LNCaP clone FGC (cell line): ENCODE results near the gene CNST.

Source experiments
- DNase-seq: peaks from one replicate; pipeline ENCODE4 v3.0.0-alpha.2; 2011; ENCODE audit warnings: low read depth
- H3K4me3 ChIP-seq: 2 replicates; pipeline ENCODE4 v1.5.1; 2011; ENCODE audit warnings: mild to moderate bottlenecking, low read depth, low read length, control low read depth
- TF ChIP-seq, protein P1 (sequence below): IDR thresholded peaks from 2 replicates; pipeline ENCODE4 v1.5.1; 2012; ENCODE audit warnings: mild to moderate bottlenecking; ENCODE audit not compliant: control insufficient read depth, insufficient read depth; ENCODE audit errors: extremely low read depth

CNST gene

DNA sequence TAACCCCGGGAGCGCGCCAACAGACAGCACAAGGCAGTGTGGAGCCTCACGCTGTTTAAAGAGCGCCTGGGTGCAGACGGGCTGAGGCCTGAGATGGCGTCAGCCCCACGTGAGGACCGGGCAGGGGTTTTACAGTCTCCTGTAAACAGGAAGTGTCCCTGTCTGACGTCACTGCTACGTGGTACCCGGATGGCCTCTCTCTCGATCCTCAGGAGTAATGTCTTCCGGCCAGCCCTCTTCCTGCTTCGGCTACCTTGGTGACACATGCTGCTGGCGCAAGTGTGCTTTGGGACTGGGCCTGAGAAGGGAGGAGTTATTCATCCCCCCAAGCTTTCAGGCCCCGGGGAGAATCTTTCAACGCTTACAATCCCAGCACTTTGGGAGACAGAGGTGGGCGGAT is 41.2 kb downstream of the CNST start:
- TF ChIP-seq, protein P1, sequence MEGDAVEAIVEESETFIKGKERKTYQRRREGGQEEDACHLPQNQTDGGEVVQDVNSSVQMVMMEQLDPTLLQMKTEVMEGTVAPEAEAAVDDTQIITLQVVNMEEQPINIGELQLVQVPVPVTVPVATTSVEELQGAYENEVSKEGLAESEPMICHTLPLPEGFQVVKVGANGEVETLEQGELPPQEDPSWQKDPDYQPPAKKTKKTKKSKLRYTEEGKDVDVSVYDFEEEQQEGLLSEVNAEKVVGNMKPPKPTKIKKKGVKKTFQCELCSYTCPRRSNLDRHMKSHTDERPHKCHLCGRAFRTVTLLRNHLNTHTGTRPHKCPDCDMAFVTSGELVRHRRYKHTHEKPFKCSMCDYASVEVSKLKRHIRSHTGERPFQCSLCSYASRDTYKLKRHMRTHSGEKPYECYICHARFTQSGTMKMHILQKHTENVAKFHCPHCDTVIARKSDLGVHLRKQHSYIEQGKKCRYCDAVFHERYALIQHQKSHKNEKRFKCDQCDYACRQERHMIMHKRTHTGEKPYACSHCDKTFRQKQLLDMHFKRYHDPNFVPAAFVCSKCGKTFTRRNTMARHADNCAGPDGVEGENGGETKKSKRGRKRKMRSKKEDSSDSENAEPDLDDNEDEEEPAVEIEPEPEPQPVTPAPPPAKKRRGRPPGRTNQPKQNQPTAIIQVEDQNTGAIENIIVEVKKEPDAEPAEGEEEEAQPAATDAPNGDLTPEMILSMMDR = no peak
- no peak for DNase-seq
- no peak overlapping the region for H3K4me3 ChIP-seq

DNA sequence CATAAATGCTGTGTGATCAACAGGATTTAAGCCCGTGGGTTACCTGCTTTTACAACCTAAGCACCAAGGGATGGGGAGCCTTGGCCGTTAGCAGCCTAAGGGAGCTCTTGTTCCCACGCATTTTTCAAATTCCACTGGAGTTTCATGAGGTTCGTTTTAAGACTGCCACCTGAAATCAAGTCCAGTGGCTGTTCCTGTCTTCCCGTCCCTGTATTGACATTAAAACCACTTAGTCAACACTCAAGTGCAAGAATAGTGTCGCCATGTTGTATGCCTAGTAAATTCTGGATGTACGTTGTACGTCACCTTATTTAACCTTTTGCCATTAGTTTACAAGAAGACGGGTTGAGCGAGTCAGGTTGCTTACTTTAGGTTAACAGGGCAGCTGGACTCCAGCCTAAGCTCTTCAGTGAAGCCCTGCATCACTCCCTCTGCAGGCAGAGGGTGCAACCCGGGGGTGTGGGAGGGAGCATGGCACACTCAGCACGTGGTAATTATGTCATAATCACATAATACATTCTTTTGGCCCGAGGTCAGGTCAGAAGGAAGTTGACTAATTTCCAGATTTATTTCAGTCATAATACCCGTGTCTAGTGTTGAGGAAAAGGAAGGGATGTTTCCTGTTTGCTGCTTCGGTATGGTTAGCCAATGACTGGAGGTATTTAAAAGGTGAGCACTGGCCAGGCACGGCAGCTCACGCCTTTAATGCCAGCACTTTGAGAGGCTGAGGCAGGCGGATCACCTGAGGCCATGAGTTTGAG is 42.5 kb downstream of the CNST start:
- H3K4me3 ChIP-seq = peak overlapping the region; percentile 41
- TF ChIP-seq, protein P1 = peak; percentile 45
- peak; percentile 100 for DNase-seq

DNA sequence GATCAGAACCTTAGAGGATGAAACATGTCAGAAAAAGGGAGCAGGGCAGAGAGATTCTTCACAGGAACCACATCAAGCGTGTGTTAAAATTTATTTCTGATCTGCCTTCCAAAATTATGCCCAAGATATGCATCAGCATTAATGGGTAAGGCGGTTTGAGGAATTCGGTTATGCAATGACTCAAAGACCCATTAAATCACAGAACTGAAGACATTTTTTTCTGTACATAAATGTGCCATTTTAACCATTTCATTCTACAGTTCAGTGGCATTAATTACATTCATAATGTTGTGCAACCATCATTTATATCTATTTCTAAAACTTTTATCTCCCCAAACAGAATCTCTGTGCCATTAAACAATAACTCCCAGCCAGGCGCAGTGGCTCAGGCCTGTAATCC is 43.4 kb downstream of the CNST start:
- TF ChIP-seq, protein P1 = no peak
- no peak for DNase-seq
- H3K4me3 ChIP-seq = peak overlapping the region; percentile 13; the same call in 1 of the 2 replicates

DNA sequence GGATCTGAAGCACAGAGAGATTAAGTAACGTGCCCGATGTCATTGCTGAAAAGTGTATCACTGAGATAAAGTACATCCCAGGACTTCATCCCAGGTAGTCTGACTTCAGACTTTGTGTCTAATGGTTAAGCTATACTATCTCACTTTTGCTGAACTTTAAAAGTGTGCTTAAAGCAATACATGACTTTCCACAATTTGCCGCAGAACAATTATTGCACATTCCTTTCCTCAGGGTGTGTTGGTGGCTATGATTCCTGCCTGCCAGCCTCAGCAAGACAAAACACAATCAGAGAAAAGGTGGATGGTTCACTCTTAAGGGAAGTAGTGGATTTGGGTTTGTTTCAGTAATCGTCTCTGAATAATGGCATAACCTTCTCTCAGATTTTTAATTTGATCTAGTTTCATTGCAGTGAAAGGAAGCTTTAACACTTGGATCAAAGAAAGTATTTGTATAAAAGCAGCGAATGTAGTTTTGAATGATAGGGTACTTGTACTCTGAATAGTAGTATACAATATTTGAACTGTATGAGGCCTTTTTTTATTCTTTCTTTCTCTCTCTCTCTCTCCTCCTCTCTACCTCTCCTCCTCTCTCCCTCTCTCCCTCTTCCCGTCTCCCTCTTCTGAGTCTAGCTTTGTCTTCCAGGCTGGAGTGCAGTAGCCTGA is 47.0 kb downstream of the CNST start:
- TF ChIP-seq, protein P1 = no peak
- DNase-seq = no peak
- H3K4me3 ChIP-seq = no peak overlapping the region

DNA sequence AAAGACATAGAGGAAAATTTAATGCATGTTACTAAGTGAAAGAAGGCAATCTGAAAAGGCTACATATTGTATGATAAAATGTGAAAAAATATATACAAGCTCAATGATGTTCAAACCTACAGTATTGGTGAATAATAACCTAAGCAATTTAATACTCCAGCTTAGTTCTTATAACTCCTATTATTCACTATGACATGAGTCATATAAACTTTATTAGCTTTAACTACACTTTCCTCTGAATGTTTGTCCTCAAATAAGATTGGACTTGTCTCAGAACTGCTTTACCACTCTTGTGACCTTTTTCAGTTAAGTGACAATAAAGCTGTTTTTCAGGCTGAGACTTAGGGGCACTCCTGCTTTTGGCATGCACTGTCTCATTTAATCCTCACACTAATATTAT is 50.9 kb downstream of the CNST start:
- peak; percentile 25 for DNase-seq
- TF ChIP-seq, protein P1 = no peak
- H3K4me3 ChIP-seq = peak overlapping the region; percentile 26

DNA sequence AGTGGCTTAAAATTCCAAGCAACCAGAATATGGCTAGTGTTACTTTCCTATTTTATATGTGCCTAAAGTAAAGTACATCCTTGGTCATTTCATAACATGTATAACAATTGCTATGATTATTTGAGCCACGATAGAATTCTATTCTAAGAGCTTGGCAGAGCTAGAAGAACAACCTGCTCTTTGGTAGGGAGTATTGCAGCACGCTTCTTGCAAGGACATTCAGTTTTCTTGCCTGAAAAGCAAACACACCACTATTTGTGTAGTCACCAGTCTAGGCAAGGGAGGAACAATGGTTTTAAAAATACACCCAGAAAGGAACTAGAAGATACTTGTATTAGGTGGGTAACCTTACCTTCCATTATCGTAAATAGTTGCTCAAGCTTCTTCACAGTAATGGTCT is 51.5 kb downstream of the CNST start:
- DNase-seq = peak; percentile 55
- TF ChIP-seq, protein P1 = no peak
- H3K4me3 ChIP-seq = peak overlapping the region; percentile 26
